NCI-H2171 treated with DMSO at 0.1 percent for 48 hours (cell line): ENCODE data around the gene XPR1.
"Not testable (repeated sequence)": the region's sequence is repeated elsewhere in the genome, so short reads cannot be mapped to it uniquely, and the experiment has no call there.

ENCODE experiments used
- DNase-seq: peaks from one replicate; lab custom pipeline; 2025; lab: John Stamatoyannopoulos, UW

XPR1 gene

GRCh38 chr1:180722586-180722985 lies 90.8 kb downstream of the XPR1 start:
- DNase-seq = no peak

DNA sequence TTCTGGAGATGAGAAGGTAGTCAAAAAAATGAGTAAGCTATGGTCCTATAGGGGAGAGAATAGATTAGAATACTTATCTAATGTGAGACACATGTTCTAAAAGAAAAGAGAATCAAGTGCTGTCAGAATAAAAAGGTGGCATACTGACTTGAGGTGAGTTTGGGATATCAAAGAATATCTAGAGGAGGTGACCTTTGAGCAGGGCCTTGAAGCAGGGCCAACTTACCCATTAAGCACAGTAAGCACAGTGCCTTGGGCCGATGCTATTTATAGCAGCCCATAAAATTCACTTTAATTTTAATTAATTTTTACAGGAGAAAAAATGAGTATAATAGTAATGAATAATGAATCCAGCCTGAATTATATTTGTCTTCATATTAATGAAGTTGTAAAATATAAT lies 92.2 kb downstream of the XPR1 start:
- DNase-seq = no peak

- not testable (repeated sequence) for DNase-seq
Measured at GRCh38 chr1:180726024-180726423, 94.2 kb downstream of the XPR1 start.

GRCh38 chr1:180727751-180728150 lies 95.9 kb downstream of the XPR1 start:
- DNase-seq = not testable (repeated sequence)

DNA sequence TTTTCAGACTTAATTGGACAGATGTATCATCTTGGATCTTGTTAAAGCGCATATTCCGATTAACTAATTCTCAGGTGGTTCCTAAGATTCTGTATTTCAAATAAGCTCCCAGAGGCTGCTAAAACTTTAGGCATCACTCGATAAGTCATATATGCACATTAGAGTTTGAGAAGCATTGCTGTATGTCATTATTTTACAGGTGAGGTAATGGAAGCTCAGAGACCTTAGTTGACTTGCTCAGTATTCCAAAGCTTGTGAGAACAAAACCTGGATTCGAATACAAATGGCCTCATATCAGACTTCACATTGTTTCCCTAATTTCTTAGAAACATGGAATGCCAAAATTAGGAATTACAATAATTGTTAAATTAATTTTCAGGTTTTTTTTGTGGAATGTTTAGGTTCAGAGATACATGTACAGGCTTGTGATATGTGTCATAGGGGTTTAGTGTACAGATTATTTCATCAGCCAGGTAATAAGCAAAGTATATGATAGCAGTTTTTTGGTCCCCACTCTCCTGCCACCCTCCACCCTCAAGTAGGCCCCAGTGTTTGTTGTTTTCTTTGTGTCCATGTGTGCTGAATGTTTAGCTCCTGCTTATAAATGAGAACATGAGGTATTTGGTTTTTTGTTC lies 96.8 kb downstream of the XPR1 start:
- no peak for DNase-seq

DNA sequence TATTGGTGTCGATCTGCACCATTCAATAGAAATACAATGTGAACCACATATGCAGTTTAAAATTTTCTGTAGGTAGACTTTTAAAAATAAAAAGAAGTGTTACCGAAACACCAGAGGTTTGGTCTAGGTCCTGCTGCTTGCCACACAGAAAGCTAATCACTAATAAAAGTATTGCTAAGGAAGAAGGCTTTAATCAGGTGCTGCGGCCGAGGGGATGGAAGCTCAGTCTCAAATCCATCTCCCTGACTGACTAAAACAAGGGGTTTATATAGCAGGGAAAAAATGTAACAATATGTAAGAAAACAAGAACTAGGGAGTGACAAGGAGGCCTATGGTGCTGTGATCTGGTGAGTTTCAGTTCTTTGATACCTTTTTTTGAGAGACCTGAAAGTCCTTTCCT lies 99.3 kb downstream of the XPR1 start:
- DNase-seq = no peak

GRCh38 chr1:180732866-180733265 lies 101.0 kb downstream of the XPR1 start:
- no peak for DNase-seq

- DNase-seq = no peak
Measured at GRCh38 chr1:180734366-180734765, 102.5 kb downstream of the XPR1 start.

- DNase-seq = no peak
Measured at GRCh38 chr1:180742663-180743062, 110.8 kb downstream of the XPR1 start.

GRCh38 chr1:180743868-180744267 lies 112.0 kb downstream of the XPR1 start:
- no peak for DNase-seq

DNA sequence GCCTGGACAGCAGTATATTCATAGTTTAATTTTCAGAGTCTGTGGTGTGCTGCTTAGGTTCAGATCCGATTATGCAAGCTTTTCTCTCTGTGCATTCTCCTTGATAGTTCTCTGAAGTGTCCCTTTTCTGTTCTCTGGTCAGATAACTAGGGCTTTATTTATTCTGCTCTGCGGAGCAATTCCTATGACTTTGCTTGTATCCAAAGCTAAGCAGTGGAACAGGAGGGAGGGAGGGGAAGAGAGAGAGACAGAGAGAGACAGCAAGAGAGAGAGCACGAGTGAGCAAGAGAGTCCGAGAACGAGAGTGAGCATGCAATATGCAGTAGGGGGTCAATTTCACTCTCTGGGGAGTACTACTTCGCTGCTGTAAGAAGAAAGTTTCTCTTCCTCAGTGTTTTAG lies 113.3 kb downstream of the XPR1 start:
- no peak for DNase-seq

- DNase-seq = no peak
Measured at GRCh38 chr1:180751921-180752320, 120.1 kb downstream of the XPR1 start.

DNA sequence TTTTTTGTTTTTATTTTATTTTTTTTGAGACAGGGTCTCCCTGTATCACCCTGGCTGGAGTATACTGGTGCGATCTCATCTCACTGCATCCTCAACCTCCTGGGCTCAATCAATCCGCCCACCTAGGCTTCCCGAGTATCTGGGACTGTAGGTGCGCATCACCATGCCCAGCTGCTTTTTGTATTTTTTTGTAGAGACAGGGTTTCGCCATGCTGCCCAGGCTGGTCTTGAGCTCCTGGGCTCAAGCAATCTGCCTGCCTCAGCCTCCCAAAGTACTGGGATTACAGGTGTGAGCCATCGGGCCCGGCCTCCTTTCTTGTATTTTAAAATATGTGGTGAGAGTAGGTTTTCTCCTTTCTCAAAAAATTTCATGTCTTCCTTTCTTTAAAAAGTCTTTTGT lies 122.6 kb downstream of the XPR1 start:
- DNase-seq = no peak

DNA sequence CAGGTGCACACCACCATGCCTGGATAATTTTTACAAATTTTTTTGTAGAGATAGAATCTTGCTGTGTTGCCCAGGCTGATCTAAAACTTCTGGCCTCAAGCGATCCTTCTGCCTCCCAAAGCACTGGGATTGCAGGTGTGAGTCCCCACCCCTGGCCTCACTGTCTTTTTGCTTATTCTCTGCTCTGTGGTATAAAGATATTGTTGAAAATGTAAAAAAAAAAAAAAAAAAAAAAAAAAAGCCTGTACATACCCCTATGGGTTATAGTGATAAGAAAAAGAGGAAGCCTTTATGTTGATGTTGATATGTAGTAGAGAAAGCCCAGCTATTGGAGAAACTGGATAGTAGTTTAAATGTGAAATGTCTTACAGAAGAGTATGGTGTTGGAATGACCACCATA lies 125.8 kb downstream of the XPR1 start:
- DNase-seq = no peak

DNA sequence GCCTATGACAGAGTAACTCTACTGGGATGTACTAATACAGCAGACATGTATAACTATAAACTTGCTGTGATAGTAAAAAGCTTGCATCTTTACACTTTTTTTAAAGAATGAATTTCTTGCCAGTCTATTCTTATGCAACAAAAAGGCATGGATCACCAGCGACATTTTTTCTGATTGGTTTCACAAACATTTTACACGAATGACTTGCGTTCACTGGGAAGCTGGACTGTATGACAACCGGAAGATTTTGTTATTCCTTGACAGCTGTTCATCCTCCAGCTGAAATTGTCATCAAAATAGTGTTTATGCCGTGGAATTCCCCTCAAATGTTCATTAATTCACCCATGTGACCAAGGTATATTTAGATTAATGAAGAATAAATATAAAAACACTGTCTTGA lies 131.0 kb downstream of the XPR1 start:
- no peak for DNase-seq

DNA sequence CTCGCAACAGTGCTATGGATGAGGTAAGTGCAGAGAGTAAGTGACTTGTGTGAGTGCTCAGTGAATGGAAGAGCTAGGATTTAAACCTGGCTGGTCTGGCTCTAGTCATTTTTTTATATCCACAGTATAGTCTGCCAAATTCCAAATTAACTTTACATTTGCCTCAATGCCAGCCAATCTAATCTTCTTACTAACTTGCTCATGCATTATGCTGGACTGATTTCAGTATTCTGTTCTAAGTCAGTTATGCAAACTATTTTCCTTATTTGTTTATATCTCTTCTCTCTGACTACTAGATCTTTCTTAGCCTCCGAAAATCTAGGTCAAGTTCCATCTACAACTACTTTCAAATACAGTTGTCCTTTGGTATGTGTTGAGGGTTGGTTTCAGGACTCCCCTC lies 133.3 kb downstream of the XPR1 start:
- no peak for DNase-seq

DNA sequence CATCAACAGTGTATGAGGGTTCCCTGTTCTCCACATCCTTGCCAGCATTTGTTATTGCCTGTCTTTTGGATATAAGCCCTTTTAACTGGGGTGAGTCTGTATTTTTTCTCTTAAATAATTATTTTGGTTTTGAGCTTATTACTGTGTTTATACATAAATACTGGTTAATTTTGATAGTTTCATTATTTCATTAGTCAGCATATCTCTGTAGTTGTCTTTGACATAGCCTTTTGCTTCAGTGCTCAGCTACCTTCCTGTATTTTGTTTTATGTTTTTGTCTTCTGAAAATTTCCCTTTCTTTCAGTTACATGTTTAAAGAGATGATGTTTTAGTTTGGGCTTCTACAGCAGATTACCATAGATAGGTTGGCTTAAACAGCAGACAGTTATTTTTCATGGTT lies 138.1 kb downstream of the XPR1 start:
- no peak for DNase-seq

GRCh38 chr1:180773210-180773865 lies 141.5 kb downstream of the XPR1 start:
- no peak for DNase-seq

DNA sequence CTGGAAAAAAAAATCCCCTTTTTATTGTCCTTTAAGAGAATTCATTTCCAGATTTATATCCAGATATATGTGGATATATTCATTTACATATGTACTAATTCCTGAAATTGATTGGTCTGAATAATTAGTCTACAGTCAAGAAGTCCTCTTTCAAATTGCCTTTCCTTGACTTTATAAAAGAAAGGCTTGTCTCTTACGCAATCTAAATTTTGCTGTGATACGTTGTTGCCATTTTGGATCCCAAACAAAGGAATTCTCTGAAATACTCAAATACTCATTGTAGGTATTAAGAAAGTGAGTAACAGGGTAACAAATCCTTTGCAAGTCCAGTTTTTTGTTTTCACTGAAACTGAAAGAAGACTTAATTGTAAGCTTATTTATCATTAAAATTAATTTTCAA lies 144.0 kb downstream of the XPR1 start:
- no peak for DNase-seq

DNA sequence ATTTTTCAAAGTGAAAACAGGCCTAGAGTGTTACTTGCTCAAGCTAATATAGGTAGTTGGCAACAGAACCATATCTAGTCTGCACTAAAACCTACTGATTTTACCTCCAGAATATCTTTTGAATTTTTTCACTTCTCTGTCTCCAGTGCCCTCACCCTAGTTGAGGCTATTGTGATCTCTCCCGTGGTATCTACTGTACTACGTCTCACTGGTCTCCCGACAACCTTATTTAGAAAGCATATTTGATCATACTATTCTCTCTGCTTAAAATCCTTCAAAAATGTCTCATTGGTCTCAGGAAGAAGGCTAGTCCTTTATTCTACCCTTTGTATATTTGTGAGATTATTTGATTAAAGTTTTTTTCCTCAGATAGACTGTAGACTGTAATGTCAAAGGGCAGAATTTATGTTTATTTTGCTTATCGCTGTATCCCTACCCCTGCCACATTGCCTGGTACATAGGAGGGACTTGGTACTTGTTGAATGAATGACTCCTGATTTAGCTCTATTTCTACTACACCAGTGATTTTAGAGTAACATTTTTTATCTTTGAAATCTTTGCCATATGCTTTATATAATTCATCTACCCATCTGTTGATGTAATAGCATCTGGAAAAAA lies 145.4 kb downstream of the XPR1 start:
- DNase-seq = peak; percentile 26

GRCh38 chr1:180778782-180779398 lies 147.1 kb downstream of the XPR1 start:
- peak; percentile 28 for DNase-seq

- DNase-seq = no peak
Measured at GRCh38 chr1:180779584-180779983, 147.8 kb downstream of the XPR1 start.

DNA sequence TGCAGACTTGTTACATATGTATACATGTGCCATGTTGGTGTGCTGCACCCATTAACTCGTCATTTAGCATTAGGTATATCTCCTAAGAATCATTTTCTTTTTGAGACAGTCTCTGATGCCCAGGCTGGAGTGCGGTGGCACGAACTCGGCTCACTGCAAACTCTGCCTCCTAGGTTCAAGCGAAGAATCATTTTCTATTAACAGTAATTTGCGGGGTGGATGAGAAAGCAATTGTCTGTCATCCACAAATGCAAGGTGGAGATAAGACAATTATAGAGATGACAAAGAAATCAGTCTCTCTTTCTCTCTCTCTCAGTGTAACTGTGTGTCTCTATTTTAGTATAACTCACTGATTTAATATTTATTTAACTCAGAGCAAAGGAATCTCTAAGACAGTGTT lies 149.9 kb downstream of the XPR1 start:
- no peak for DNase-seq
